VCaP (cell line): ENCODE measurements around the gene ACSF3.

Experiments
- H3K27ac ChIP-seq: fragments of 450-650 bp; 2 replicates; pipeline ENCODE4 v1.5.1; 2017
- TF ChIP-seq, protein P1 (sequence below): fragments of 450-650 bp; conservative IDR thresholded peaks from 2 replicates; pipeline ENCODE4 v1.5.1; 2017; ENCODE audit warnings: mild to moderate bottlenecking, moderate library complexity

Gene ACSF3

DNA sequence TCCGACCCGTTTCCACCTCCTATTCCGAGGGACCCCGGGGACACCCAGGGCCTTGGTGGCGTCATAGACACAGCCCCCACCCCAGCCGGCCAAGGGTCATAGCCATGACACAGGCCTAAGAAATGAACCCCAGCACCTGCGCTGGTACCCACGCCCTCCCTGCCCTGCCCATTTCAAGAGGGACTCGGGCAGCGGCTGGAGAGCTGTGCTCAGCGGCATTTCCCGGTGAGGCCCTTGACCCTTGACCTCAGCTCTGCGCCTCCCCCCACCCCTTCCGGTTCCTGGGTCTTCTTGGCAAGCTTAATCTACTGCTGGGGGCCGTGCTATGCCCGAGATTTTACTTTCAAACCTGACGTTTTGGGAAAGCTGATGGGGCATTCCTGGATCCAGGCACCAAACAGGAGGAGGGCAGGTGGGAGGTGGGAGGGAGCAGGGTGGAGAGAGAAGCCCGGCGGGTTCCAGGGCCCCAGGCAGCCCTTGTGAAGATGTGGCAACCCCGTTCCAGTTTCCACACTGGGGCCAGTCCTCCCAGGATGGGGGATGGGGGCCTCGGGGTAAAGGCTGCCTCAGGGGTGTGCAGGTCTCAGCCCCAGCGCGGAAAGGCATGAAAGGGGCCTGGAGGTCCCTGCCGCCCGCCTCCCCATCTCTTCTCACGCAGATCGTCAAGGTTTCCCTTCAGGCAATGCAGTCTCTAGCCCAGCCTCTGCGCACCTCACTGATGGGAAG, 106.6 kb downstream of the ACSF3 start, which contains the start of gene SLC22A31:
Gene SLC22A31, minus strand, starts transcription at position 414 of the 726 bp plus-strand sequence. Its CDS starts 36 bp downstream, at position 378.
- H3K27ac ChIP-seq: no peak within 1 kb of the TSS
- TF ChIP-seq, protein P1, sequence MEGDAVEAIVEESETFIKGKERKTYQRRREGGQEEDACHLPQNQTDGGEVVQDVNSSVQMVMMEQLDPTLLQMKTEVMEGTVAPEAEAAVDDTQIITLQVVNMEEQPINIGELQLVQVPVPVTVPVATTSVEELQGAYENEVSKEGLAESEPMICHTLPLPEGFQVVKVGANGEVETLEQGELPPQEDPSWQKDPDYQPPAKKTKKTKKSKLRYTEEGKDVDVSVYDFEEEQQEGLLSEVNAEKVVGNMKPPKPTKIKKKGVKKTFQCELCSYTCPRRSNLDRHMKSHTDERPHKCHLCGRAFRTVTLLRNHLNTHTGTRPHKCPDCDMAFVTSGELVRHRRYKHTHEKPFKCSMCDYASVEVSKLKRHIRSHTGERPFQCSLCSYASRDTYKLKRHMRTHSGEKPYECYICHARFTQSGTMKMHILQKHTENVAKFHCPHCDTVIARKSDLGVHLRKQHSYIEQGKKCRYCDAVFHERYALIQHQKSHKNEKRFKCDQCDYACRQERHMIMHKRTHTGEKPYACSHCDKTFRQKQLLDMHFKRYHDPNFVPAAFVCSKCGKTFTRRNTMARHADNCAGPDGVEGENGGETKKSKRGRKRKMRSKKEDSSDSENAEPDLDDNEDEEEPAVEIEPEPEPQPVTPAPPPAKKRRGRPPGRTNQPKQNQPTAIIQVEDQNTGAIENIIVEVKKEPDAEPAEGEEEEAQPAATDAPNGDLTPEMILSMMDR: no peak

DNA sequence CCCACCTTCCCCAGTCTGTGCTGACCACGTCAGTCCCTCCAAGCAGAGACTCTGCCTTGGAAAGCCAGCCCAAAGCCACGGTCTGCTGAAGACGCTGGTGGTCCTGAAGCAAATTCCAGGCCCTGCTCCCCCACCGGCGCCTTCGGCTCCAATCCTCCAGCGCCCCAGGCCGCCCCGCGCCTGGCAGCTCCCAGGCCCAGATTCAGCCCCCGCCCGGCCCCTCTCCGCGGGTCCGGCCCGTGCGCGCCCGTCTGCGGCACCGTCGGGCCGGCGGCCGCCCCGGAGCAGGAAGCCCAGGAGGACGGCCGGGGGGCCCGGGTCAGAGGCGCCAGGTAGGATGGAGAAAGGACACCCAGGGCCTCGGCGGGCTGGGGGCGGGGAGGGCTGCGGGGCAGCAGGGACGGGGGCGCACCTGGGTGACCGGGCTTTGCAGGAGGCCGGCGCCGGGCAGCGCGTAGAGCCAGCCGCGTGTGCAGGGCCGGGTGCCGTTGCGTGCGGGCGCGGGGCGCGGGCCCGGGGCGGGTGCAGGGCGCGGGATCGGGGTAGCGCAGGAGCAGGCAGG, 107.3 kb downstream of the ACSF3 start:
- H3K27ac ChIP-seq: no peak overlapping the region
- TF ChIP-seq, protein P1: no peak

DNA sequence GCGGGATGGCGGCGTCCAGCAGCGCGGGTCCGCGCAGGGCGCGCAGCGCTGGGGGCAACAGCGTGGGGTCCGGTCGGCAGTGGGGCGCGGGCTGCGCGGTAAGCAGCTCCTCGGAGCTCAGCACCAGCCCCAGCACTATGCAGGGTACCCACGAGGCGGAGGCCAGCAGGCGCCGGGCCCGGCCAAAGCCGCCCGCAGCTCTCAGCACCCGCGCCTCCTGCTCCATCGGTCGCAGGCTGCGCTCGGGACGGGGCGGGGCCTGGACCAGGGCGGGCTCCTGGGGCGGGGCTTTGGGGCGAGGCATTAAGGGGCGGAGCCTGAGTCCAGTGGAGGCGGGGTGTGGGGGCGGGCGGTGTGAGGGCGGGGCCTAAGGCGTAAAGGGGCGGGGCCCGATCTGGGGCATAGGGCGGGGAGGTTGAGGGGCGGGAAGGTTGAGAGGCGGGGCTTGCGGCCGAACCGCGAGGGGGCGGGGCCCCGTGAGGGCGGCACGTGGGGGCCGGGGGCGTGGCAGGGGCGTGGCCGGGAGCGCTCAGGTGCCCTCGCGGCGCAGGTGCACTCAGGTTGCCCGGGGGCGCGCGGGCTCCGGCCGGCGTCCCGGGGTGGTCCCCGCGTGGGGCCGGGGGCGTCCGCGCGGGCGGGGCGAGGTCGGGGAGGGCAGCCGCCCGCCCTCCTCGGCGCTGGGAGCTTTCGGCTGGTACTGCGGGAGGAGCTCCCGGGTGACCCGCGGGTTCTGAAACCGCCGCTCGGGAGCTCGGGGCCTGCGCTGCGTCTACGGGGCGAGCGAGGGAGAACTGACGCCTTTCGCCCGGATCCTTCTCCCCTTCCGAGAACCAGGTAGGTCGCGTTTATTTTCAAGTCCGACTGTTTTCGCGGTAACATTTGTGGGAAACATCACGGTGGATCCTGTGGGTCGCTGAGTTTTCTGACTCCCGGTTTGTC, 108.1 kb downstream of the ACSF3 start:
- TF ChIP-seq, protein P1: no peak
- H3K27ac ChIP-seq: no peak overlapping the region

DNA sequence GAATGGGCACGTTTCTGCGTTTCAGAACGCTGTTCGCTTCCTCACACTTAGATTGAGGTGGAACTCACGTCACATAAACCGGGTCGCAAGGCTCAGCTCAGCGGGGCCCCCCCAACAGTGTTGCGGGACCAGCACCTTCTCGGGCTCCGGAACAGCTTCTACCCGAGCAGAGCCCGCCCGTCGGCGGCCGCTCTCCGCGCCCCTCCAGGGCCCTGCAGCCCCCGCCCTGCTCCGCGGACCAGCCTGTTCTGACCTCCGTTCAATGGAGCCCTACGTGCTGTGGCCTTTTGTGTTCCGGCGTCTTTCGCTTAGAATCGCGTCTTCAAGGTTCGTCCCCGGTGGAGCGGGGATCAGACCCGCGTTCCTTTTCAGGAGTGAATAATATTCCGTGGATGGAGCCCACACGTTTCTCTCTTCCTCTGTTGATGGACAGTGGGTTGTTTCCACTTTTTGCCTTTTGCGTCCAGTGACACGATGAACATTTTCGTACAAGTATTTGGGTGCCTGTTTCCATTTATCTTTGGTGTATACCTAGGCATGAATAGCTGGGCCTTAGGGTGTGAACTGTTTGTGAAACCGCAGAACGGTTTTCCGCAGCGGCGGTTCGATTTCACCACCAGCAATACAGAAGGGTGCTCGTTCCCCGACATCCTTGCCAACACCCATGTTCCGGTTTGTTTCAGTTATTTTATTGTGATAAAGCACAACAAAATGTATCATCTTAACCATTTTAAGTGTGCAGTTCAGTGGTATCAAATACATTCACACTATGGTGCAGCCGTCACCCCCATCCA, 109.0 kb downstream of the ACSF3 start:
- TF ChIP-seq, protein P1: no peak
- H3K27ac ChIP-seq: no peak overlapping the region
